Duodenal mucosa (tissue), 2 donors: ENCODE measurements around the gene SV2A.
"Not testable (repeated sequence)": the region's sequence is repeated elsewhere in the genome, so short reads cannot be mapped to it uniquely, and the experiment has no call there.

Source experiments
- H3K27ac ChIP-seq: one replicate; pipeline ENCODE4 v1.7.0; 2013; ENCODE audit warnings: low read depth, low read length
- H3K27me3 ChIP-seq, 2 donors: one replicate each; pipeline ENCODE4 v1.7.0; 2013; ENCODE audit warnings: low read length in 2 of 2, control low read depth in 1 of 2; ENCODE audit not compliant: insufficient read depth in 2 of 2, control insufficient read depth in 1 of 2
- H3K36me3 ChIP-seq, 2 donors: one replicate each; pipeline ENCODE4 v1.7.0; 2013; ENCODE audit warnings: low read length in 2 of 2, control low read depth in 1 of 2; ENCODE audit not compliant: insufficient read depth in 2 of 2, control insufficient read depth in 1 of 2
- H3K4me1 ChIP-seq, 2 donors: one replicate each; pipeline ENCODE4 v1.7.0; 2013; ENCODE audit warnings: low read length in 2 of 2, control low read depth in 1 of 2; ENCODE audit not compliant: insufficient read depth in 2 of 2, control insufficient read depth in 1 of 2
- H3K4me3 ChIP-seq, 2 donors: one replicate each; pipeline ENCODE4 v1.7.0; 2013; ENCODE audit warnings: low read length in 2 of 2, low read depth in 1 of 2
- H3K9ac ChIP-seq, 2 donors: one replicate each; pipeline ENCODE4 v1.7.0; 2013; ENCODE audit warnings: low read length in 2 of 2, low read depth in 1 of 2
- H3K9me3 ChIP-seq, 2 donors: one replicate each; pipeline ENCODE4 v1.7.0; 2013; ENCODE audit warnings: low read length in 2 of 2, control low read depth in 1 of 2; ENCODE audit not compliant: control insufficient read depth in 1 of 2

Gene SV2A, protein sequence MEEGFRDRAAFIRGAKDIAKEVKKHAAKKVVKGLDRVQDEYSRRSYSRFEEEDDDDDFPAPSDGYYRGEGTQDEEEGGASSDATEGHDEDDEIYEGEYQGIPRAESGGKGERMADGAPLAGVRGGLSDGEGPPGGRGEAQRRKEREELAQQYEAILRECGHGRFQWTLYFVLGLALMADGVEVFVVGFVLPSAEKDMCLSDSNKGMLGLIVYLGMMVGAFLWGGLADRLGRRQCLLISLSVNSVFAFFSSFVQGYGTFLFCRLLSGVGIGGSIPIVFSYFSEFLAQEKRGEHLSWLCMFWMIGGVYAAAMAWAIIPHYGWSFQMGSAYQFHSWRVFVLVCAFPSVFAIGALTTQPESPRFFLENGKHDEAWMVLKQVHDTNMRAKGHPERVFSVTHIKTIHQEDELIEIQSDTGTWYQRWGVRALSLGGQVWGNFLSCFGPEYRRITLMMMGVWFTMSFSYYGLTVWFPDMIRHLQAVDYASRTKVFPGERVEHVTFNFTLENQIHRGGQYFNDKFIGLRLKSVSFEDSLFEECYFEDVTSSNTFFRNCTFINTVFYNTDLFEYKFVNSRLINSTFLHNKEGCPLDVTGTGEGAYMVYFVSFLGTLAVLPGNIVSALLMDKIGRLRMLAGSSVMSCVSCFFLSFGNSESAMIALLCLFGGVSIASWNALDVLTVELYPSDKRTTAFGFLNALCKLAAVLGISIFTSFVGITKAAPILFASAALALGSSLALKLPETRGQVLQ

DNA sequence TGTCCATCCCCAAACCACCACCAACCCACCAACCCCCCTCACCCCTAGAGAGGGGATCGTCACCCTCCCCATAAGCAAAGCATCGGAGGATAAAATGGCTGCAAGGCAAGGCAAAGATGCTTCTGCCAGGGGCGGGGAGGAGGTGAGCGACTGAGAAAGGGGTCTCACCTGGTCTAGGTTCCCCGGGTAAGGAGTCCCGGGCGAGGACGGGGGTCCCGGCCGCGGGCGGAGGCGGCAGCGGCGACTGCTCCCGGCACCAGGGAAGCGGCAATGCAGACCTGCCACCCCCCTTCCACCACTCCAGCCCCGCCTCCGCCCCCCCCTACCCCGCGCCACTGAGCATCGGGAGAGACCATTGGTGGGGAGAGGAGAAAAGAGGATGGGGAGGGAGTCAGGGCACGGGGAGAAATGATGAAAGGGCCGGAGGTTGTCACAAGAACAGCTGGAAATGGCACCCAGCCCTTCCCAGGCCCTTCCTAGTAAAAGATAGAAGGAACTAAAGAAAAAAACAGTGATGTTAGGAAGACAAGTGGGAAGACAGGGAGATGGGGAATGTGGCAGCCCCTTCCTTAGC is at the start of gene SV2A:
TSS of gene SV2A (minus strand) at position 274 of the 574 bp plus-strand sequence. CDS start 4,004 bp downstream, outside the sequence.
- no peak within 1 kb of the TSS for H3K27ac ChIP-seq
- peaks cover 0 to 3% of the 10 kb centered on the region in 2 donors for H3K4me1 ChIP-seq
- H3K27me3 ChIP-seq, result peaks cover 8 to 14% of the 10 kb centered on the region in 2 donors
- H3K4me3 ChIP-seq, result peak within 1 kb of the TSS; percentile 64 to 70
- H3K36me3 ChIP-seq, result peaks cover 0 to 6% of the 10 kb centered on the region in 2 donors
- no peaks in the 10 kb centered on the region for H3K9me3 ChIP-seq
- H3K9ac ChIP-seq, result peak within 1 kb of the TSS; percentile 26 to 38

DNA sequence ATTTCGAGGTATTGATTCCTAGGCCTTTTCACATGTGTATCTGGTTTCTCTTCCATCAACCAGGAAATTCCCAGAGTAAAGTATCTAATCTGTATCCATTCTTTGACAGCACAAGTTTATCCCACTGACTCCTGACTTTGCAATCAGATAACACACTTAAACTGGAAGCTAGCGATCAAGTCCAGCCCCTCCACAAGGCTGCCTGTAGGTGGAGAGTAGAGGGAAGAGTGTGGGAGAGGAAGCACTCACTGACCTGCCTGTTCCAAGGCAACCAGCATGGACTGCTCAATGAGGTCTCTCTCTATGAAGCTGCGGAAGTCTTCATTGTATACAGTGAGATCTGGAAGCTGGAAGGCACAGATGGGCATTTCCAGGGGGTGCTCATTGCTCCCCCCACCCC is 49.4 kb upstream of the SV2A start:
- Histone ChIP-seq H3K4me3 (no peak overlapping the region), H3K9me3 (no peaks in the 10 kb centered on the region), H3K27ac (no peak overlapping the region), H3K27me3 (no peaks in the 10 kb centered on the region), H3K36me3 (peaks cover 30 to 66% of the 10 kb centered on the region in 2 donors), H3K9ac (no peak overlapping the region), H3K4me1 (peaks cover 3 to 6% of the 10 kb centered on the region in 2 donors)

DNA sequence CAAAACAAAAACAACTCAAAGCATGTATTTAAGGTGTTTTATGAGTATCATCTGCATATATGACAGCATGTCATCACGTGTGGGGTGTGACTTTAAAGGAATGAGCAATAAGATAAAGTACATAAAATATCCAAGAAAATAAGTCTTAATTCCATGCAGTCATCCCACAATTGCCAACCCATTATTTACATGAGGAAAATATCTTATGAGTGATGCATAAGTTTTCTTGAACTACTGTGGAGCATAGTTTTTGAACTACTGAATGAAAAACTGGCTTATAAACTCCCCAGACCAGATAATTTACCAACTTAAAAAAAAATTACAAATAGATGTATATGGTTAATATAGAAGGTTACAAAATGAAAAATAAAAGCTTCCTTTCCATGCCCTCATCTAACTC is 48.8 kb upstream of the SV2A start:
- peaks cover 3 to 9% of the 10 kb centered on the region in 2 donors for H3K4me1 ChIP-seq
- peaks cover 27 to 62% of the 10 kb centered on the region in 2 donors for H3K36me3 ChIP-seq
- no peak overlapping the region for H3K4me3 ChIP-seq

DNA sequence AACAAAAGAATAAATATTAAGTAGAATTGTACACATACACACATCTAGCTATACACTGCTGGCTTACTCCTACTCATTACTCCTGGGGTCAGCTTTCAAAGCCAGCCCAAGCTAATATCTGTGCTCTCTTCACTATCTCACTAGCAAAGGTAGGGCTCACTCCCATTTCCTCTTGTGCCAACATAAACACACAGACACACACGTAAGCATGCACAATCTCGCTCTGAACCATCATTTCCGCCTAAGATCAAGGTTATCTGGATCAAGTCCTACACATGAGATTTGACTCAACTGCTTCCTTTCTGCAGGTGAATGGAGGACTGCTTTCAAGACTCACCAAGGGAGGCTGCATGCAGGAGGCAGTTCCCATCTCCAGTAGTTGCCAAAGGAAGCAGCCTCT is 47.8 kb upstream of the SV2A start:
- Histone ChIP-seq H3K9ac (no peak overlapping the region), H3K27me3 (no peaks in the 10 kb centered on the region), H3K27ac (no peak overlapping the region), H3K4me1 (peaks cover 3 to 9% of the 10 kb centered on the region in 2 donors), H3K9me3 (no peaks in the 10 kb centered on the region), H3K36me3 (peaks cover 20 to 59% of the 10 kb centered on the region in 2 donors), H3K4me3 (no peak overlapping the region)

More for the DNA sequence above, 48.8 kb upstream of the SV2A start:
- no peak overlapping the region for H3K9ac ChIP-seq
- H3K9me3 ChIP-seq, result no peaks in the 10 kb centered on the region
- H3K27ac ChIP-seq, result no peak overlapping the region
- no peaks in the 10 kb centered on the region for H3K27me3 ChIP-seq

DNA sequence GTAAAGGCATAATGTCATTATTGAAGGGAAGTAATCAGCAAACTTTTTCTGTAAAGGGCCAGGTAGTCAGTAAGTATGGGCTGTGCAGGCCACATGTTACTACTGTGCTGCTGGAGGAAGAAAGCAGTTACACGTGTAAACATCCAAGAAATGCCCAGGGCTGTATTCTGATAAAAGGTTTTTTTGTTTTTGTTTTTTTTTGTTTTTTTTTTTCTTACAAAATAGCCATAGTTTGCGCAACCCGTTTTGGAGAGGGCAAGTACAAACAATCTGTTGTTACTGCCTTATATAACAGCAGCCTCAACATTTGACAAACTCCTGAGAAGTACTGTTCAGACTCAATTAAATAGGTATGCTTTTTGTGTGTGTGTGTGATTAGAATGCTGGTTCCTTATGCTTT is 45.7 kb upstream of the SV2A start:
- Histone ChIP-seq H3K27ac (no peak overlapping the region), H3K36me3 (peaks cover 19 to 59% of the 10 kb centered on the region in 2 donors), H3K4me3 (no peak overlapping the region), H3K9ac (no peak overlapping the region), H3K27me3 (no peaks in the 10 kb centered on the region), H3K4me1 (peaks cover 3 to 9% of the 10 kb centered on the region in 2 donors), H3K9me3 (no peaks in the 10 kb centered on the region)

DNA sequence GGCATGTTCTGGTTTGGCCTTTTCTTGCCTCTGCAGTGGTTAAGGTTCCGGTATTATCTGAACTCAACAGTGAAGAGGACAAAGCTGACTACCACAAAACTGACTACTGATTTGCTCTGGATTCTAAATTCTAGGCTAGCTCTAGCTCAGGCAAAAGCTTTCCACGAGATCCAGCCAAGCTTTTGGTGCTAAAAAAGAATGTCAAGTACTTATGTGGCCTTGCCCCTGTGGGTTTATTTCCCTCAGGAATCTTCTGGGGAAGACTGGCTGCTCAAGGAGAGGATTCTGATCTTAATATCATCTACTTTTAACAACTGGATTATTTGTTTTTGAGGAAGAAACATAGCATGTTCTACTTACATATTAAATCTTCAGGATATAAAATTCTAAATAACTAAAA is 45.1 kb upstream of the SV2A start:
- Histone ChIP-seq H3K4me1 (peaks cover 3 to 9% of the 10 kb centered on the region in 2 donors), H3K27ac (no peak overlapping the region), H3K9ac (peak overlapping the region in 1 of 2 donors; percentile 0), H3K9me3 (no peaks in the 10 kb centered on the region), H3K27me3 (no peaks in the 10 kb centered on the region), H3K4me3 (no peak overlapping the region), H3K36me3 (peaks cover 19 to 61% of the 10 kb centered on the region in 2 donors)

DNA sequence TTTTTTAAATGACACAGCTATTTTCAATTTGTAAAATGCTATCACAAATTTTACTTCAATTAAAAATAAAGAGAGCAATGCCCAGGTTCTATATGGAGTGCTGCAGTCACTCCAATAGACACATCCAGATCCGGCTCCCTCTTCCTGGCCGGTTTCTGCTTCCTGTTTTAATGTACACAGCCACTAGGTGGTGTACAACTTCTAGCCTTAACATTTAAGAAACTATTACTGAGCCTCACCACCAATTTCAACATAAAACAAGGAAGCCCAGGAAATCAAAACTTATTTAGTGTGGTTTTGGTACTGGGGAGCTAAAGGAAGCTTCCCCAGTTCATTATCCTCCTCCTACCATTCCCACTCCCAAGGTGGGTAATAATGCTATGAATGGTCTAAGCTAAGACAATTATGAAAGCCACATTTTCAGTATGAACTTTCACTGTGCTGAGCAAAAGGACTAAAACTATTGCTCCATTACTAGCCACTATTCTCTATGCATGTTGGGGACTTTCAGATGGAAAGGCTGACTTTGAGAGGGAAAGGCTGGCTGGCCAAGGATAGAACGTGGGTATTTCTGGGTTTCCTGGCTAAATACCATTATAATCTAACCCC is 44.5 kb upstream of the SV2A start:
- Histone ChIP-seq H3K36me3 (peaks cover 15 to 59% of the 10 kb centered on the region in 2 donors), H3K27me3 (no peaks in the 10 kb centered on the region), H3K9ac (peak overlapping the region in 1 of 2 donors; percentile 0), H3K27ac (no peak overlapping the region), H3K4me1 (peaks cover 3 to 9% of the 10 kb centered on the region in 2 donors), H3K4me3 (no peak overlapping the region), H3K9me3 (no peaks in the 10 kb centered on the region)

DNA sequence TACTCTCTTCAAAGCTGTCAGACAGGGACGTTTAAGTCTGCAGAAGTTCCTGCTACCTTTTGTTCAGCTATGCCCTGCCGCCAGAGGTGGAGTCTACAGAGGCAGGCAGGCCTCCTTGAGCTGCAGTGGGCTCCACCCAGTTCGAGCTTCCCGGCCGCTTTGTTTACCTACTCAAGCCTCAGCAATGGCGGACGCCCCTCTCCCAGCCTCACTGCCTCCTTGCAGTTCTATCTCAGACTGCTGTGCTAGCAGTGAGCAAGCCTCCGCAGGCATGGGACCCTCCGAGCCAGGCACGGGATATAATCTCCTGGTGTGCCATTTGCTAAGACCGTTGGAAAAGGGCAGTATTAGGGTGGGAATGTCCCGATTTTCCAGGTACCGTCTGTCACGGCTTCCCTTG is 39.9 kb upstream of the SV2A start:
- H3K4me1 ChIP-seq, H3K27ac ChIP-seq, H3K9me3 ChIP-seq, H3K4me3 ChIP-seq, H3K27me3 ChIP-seq, H3K9ac ChIP-seq: not testable (repeated sequence)
- H3K36me3 ChIP-seq, result peaks cover 0 to 27% of the 10 kb centered on the region in 2 donors

DNA sequence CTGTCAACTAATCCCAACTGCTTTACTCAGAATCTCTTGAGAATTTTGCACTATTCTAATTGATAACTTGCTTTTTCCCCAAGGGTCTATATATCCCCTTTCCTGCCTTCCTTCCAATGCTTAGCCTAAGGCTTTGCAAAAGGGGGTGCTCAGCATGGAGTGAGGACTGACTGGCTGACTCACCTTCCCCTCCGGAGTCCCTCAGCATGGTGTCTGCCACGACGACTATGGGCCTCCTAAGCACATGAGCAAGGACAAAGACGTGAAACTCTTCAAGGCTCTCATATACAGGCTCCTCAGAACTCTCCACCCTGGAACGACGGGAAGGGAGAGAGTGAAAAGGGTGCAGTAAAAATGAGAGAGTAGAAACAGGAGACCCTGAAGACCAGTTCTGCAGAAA is 32.3 kb upstream of the SV2A start:
- peaks cover 8 to 30% of the 10 kb centered on the region in 2 donors for H3K36me3 ChIP-seq

More for the DNA sequence above, 32.3 kb upstream of the SV2A start:
- no peaks in the 10 kb centered on the region for H3K4me1 ChIP-seq
- no peak overlapping the region for H3K9ac ChIP-seq
- no peaks in the 10 kb centered on the region for H3K9me3 ChIP-seq
- H3K4me3 ChIP-seq, result no peak overlapping the region
- no peaks in the 10 kb centered on the region for H3K27me3 ChIP-seq
- no peak overlapping the region for H3K27ac ChIP-seq
